ENCODE measurements around the gene EEF1E1. TPM values are rescaled to one million over a fixed set of nuclear protein-coding genes. Genes with fewer than 3 reads are reported as not detected.

The EEF1E1 gene
- total and polyA plus RNA-seq, 3 donors from 2014 or later: 53.5 to 93.3 (median 62.4) TPM

GRCh38 chr6:8137529-8137939, 35.2 kb upstream of the EEF1E1 start:
- Histone ChIP-seq H3K4me3 (no peak overlapping the region), H3K36me3 (ENCODE audit: low read depth, missing control alignments) (no peaks in the 10 kb centered on the region)

GRCh38 chr6:8135276-8135675, 32.9 kb upstream of the EEF1E1 start:
- WGBS, 2 donors: 70 to 84% methylated on average over 3 of the region's 3 CpGs
- Histone ChIP-seq H3K4me3 (no peak overlapping the region), H3K36me3 (ENCODE audit: low read depth, missing control alignments) (no peaks in the 10 kb centered on the region), H3K9me3 (no peaks in the 10 kb centered on the region), H3K27me3 (no peaks in the 10 kb centered on the region), H3K4me1 (no peaks in the 10 kb centered on the region), H3K27ac (no peak overlapping the region)
- no peak for DNase-seq
- intact Hi-C loops (cut with DNase I; ENCODE audit: low total_unique reads): no loop called here
- no peak for TF ChIP-seq POLR2A (IDR thresholded peaks at IDR 0.05)
- no peak for TF ChIP-seq CTCF (IDR thresholded peaks at IDR 0.05)

More at GRCh38 chr6:8137529-8137939, 35.2 kb upstream of the EEF1E1 start:
- Histone ChIP-seq H3K27me3 (no peaks in the 10 kb centered on the region), H3K4me1 (no peaks in the 10 kb centered on the region), H3K27ac (no peak overlapping the region), H3K9me3 (no peaks in the 10 kb centered on the region)
- no peak for DNase-seq
- intact Hi-C loops (cut with DNase I; ENCODE audit: low total_unique reads): no loop called here
- TF ChIP-seq CTCF (IDR thresholded peaks at IDR 0.05) (no peak), POLR2A (IDR thresholded peaks at IDR 0.05) (no peak)
- 57 to 61% methylated on average over 6 of the region's 6 CpGs for WGBS, 2 donors

GRCh38 chr6:8132130-8132529, 29.8 kb upstream of the EEF1E1 start:
- Histone ChIP-seq H3K4me3 (no peak overlapping the region), H3K36me3 (ENCODE audit: low read depth, missing control alignments) (no peaks in the 10 kb centered on the region), H3K27me3 (no peaks in the 10 kb centered on the region), H3K4me1 (no peaks in the 10 kb centered on the region), H3K9me3 (no peaks in the 10 kb centered on the region), H3K27ac (no peak overlapping the region)
- no peak for DNase-seq
- intact Hi-C loops (cut with DNase I; ENCODE audit: low total_unique reads): no loop called here
- 78 to 81% methylated on average over 6 of the region's 6 CpGs for WGBS, 2 donors
- no peak for TF ChIP-seq POLR2A (IDR thresholded peaks at IDR 0.05)
- TF ChIP-seq CTCF (IDR thresholded peaks at IDR 0.05): no peak

- TF ChIP-seq POLR2A (IDR thresholded peaks at IDR 0.05) (no peak), CTCF (IDR thresholded peaks at IDR 0.05) (no peak)
- H3K36me3 ChIP-seq (ENCODE audit: low read depth, missing control alignments): no peaks in the 10 kb centered on the region
- no peaks in the 10 kb centered on the region for H3K4me1 ChIP-seq
- H3K9me3 ChIP-seq: no peaks in the 10 kb centered on the region
- H3K27me3 ChIP-seq: no peaks in the 10 kb centered on the region
- intact Hi-C loops (cut with DNase I; ENCODE audit: low total_unique reads): no loop called here
- WGBS, 2 donors: 42 to 48% methylated on average over 13 of the region's 13 CpGs
- peak; percentile 51 for DNase-seq
- H3K4me3 ChIP-seq: no peak overlapping the region
- H3K27ac ChIP-seq: no peak overlapping the region
Observed at GRCh38 chr6:8131265-8131897, 29.0 kb upstream of the EEF1E1 start.

GRCh38 chr6:8130399-8130798, 28.1 kb upstream of the EEF1E1 start:
- H3K9me3 ChIP-seq: no peaks in the 10 kb centered on the region
- no peak overlapping the region for H3K4me3 ChIP-seq
- H3K27me3 ChIP-seq: no peaks in the 10 kb centered on the region
- H3K36me3 ChIP-seq (ENCODE audit: low read depth, missing control alignments): no peaks in the 10 kb centered on the region
- no peaks in the 10 kb centered on the region for H3K4me1 ChIP-seq
- no peak for TF ChIP-seq POLR2A (IDR thresholded peaks at IDR 0.05)
- TF ChIP-seq CTCF (IDR thresholded peaks at IDR 0.05): no peak
- intact Hi-C loops (cut with DNase I; ENCODE audit: low total_unique reads): no loop called here
- DNase-seq: no peak
- no peak overlapping the region for H3K27ac ChIP-seq
- WGBS, 2 donors: 62 to 72% methylated on average over 5 of the region's 5 CpGs
